Amygdala (tissue), 56 donors: ENCODE results near the gene CNOT4.

Experiments
- DNase-seq, 56 donors: peaks; one replicate each; lab custom pipeline; 2025; lab: John Stamatoyannopoulos, UW

The CNOT4 gene

GRCh38 chr7:135407884-135408283 is 102.0 kb downstream of the CNOT4 start:
- no peak for DNase-seq

GRCh38 chr7:135406918-135407317 is 103.0 kb downstream of the CNOT4 start:
- no peak for DNase-seq

GRCh38 chr7:135405969-135406368 is 103.9 kb downstream of the CNOT4 start:
- no peak for DNase-seq

GRCh38 chr7:135403302-135403701 is 106.6 kb downstream of the CNOT4 start:
- DNase-seq = no peak

GRCh38 chr7:135397689-135398088 is 112.2 kb downstream of the CNOT4 start:
- no peak for DNase-seq

- DNase-seq = no peak
These were observed 117.2 kb downstream of the CNOT4 start for GRCh38 chr7:135392701-135393100.

GRCh38 chr7:135391514-135391913 is 118.4 kb downstream of the CNOT4 start:
- DNase-seq = no peak

- DNase-seq = no peak
These were observed 119.1 kb downstream of the CNOT4 start for GRCh38 chr7:135390829-135391228.

- no peak for DNase-seq
These were observed 119.9 kb downstream of the CNOT4 start for GRCh38 chr7:135389971-135390370.

- DNase-seq = no peak
These were observed 121.3 kb downstream of the CNOT4 start for GRCh38 chr7:135388616-135389015.

GRCh38 chr7:135386776-135387175 is 123.1 kb downstream of the CNOT4 start:
- no peak for DNase-seq

GRCh38 chr7:135386181-135386580 is 123.7 kb downstream of the CNOT4 start:
- no peak for DNase-seq

GRCh38 chr7:135385209-135385608 is 124.7 kb downstream of the CNOT4 start:
- DNase-seq = peak in 1 of 56 donors; percentile 1

- no peak for DNase-seq
These were observed 126.3 kb downstream of the CNOT4 start for GRCh38 chr7:135383525-135384175.

GRCh38 chr7:135382173-135382572 is 127.7 kb downstream of the CNOT4 start:
- DNase-seq = no peak

GRCh38 chr7:135381369-135381768 is 128.5 kb downstream of the CNOT4 start:
- DNase-seq = no peak

- no peak for DNase-seq
These were observed 129.6 kb downstream of the CNOT4 start for GRCh38 chr7:135380351-135380750.

- DNase-seq = no peak
These were observed 132.7 kb downstream of the CNOT4 start for GRCh38 chr7:135377171-135377570.

- DNase-seq = no peak
These were observed 133.8 kb downstream of the CNOT4 start for GRCh38 chr7:135375908-135376699.

GRCh38 chr7:135374736-135375135 is 135.2 kb downstream of the CNOT4 start:
- no peak for DNase-seq

GRCh38 chr7:135372222-135372621 is 137.7 kb downstream of the CNOT4 start:
- DNase-seq = no peak

GRCh38 chr7:135370656-135371055 is 139.2 kb downstream of the CNOT4 start:
- DNase-seq = no peak
